Adrenal gland (tissue), 12 donors: ENCODE results near the gene C1QTNF7. TPM values are rescaled to one million over a fixed set of nuclear protein-coding genes. Genes with fewer than 3 reads are reported as not detected.

Source experiments
- DNase-seq, 7 donors: peaks; one replicate each; pipeline ENCODE4 v3.0.0-alpha.2; 2019 to 2020
- H3K27ac ChIP-seq, 5 donors: fragments of 200-600 bp; sonication (generic) in 4 of 5; 1 replicate in 3 of 5; 2 replicates in 2 of 5; pipeline versions ENCODE4 v1.5.1 to v1.8.0; 2016 to 2020; ENCODE audit warnings: mild to moderate bottlenecking in 1 of 5
- H3K27me3 ChIP-seq: fragments of 200-600 bp; 2 replicates; pipeline ENCODE4 v1.8.0; 2021
- H3K36me3 ChIP-seq, 2 donors: fragments of 200-600 bp; replicated peaks in 1 of 2; 1 replicate in 1 of 2; 2 replicates in 1 of 2; pipeline versions ENCODE4 v1.5.1 to v1.8.0; 2018 to 2022
- H3K4me1 ChIP-seq, 2 donors: fragments of 200-600 bp; replicated peaks in 1 of 2; 1 replicate in 1 of 2; 2 replicates in 1 of 2; pipeline versions ENCODE4 v1.5.1 to v1.8.0; 2018 to 2021
- H3K4me3 ChIP-seq, 4 donors: fragments of 200-600 bp; sonication (generic) in 3 of 4; one replicate each; pipeline ENCODE4 v1.5.1; 2016 to 2018
- H3K9me3 ChIP-seq, 3 donors: fragments of 200-600 bp; sonication (generic) in 1 of 3; replicated peaks in 1 of 3; 1 replicate in 2 of 3; 2 replicates in 1 of 3; pipeline versions ENCODE4 v1.5.1 to v1.8.0; 2016 to 2021
- CTCF ChIP-seq, 6 experiments: fragments of 450-650 bp in 4 of 6; fragments of 200-600 bp in 2 of 6; sonication (generic) in 1 of 6; IDR thresholded peaks; 1 replicate in 5 of 6; 2 replicates in 1 of 6; pipeline versions ENCODE4 v1.5.1 to v1.8.0; 2016 to 2021; ENCODE audit warnings: antibody characterized with exemption in 6 of 6, mild to moderate bottlenecking in 2 of 6, moderate library complexity in 1 of 6
- POLR2A ChIP-seq, 2 donors: fragments of 450-650 bp; IDR thresholded peaks; one replicate each; pipeline ENCODE4 v1.6.1; 2017; ENCODE audit warnings: antibody characterized with exemption in 2 of 2, mild to moderate bottlenecking in 2 of 2, moderate library complexity in 1 of 2
- WGBS, 4 donors: extraction: QIAGEN DNeasy Blood & Tissue Kit in 2 of 4; methylation state at CpG; one replicate each; pipeline versions ENCODE4 v1.1.5 to v1.1.7; 2013 to 2017; 5-methylcytosine and 5-hydroxymethylcytosine counted together
- intact Hi-C, 2 donors: fragments of 100-400 bp; cut with DNase I; formaldehyde crosslinking; loops; one replicate each; pipeline versions ENCODE4 v1.14.1 to v1.15.0; 2022 to 2023
- polyA plus RNA-seq, 3 donors: library from polyadenylated mRNA; stranded (reverse); fragments of 200-250 nt in 2 of 3; fragments of 350-450 nt in 1 of 3; fragmentation: Illumina TruSeq in 1 of 3; extraction: RNeasy Lipid Tissue Mini Kit (QIAGEN cat#74804) in 1 of 3; gene quantifications; one replicate each; pipeline ENCODE4 v1.2.3, GENCODE V29; 2013 to 2014
- total RNA-seq, 9 donors: library from RNA; depleted of rRNA in 4 of 9; stranded (reverse); fragments of >200 nt in 4 of 9; fragments of 120-200 nt in 1 of 9; fragmentation: NEBNext Ultra II Directional in 1 of 9; extraction: Animal tissue kit (Norgen Biotek cat#: 25700) in 1 of 9; gene quantifications; one replicate each; pipeline versions ENCODE4 v1.1.0 to v1.2.4, GENCODE V29; 2013 to 2023
- donor health status: healthy with polysubstance abuse.
- donor health status: Bipolar disorder and iron deficiency.
- donor health status: DM: yes; HTN: yes; CAD: no.
- donor health status: DM: no; HTN: no; CAD: no.
- donor health status: DM: no; HTN: no; CAD: no.
- donor health status: DM: yes; HTN: yes; CAD: no.

C1QTNF7 gene
- total and polyA plus RNA-seq, 12 donors = 0.09 to 2.8 (median 1.1) TPM

- DNase-seq = no peak
- Histone ChIP-seq H3K27ac (peak overlapping the region in 1 of 5 donors; percentile 81), H3K27me3 (no peaks in the 10 kb centered on the region), H3K4me1 (peaks cover 4 to 10% of the 10 kb centered on the region in 2 donors), H3K4me3 (no peak overlapping the region), H3K36me3 (no peaks in the 10 kb centered on the region), H3K9me3 (no peaks in the 10 kb centered on the region)
- TF ChIP-seq CTCF (IDR thresholded peaks at IDR 0.05) (no peak), POLR2A (IDR thresholded peaks at IDR 0.05) (no peak)
- 52 to 60% (median 56%) methylated on average over 5 of the region's 5 CpGs for WGBS, 4 donors
- intact Hi-C loops = loop anchor here in 1 of 2 donors (5.0 kb wide), 1 partner anchor 479 kb away; no protein-coding TSS in a partner anchor
Observed at GRCh38 chr4:15478724-15479088, 50.9 kb downstream of the C1QTNF7 start.

- peak overlapping the region; percentile 6 to 53 (median 22) for H3K4me3 ChIP-seq
- no peaks in the 10 kb centered on the region for H3K36me3 ChIP-seq
- H3K27me3 ChIP-seq = no peaks in the 10 kb centered on the region
- WGBS, 4 donors = 11 to 22% (median 17%) methylated on average over 9 to 11 of the region's 11 CpGs
- H3K4me1 ChIP-seq = peaks cover 4 to 10% of the 10 kb centered on the region in 2 donors
- H3K27ac ChIP-seq = peak overlapping the region; percentile 36 to 81 (median 45)
- intact Hi-C loops = loop anchor here in 1 of 2 donors (5.0 kb wide), 1 partner anchor 478 kb away; no protein-coding TSS in a partner anchor
- DNase-seq = peak; percentile 50 to 73 (median 67)
- peak in 1 of 2 donors; percentile 29 for TF ChIP-seq POLR2A (IDR thresholded peaks at IDR 0.05)
- TF ChIP-seq CTCF (IDR thresholded peaks at IDR 0.05) = peak; percentile 43 to 80 (median 70)
- no peaks in the 10 kb centered on the region for H3K9me3 ChIP-seq
Observed at GRCh38 chr4:15479089-15479912, 51.5 kb downstream of the C1QTNF7 start.

GRCh38 chr4:15479913-15480185, 52.0 kb downstream of the C1QTNF7 start:
- intact Hi-C loops = loop anchor here in 1 of 2 donors (5.0 to 10.0 kb wide), 3 partner anchors 167 to 477 kb away; no protein-coding TSS in a partner anchor
- Histone ChIP-seq H3K4me3 (peak overlapping the region in 2 of 4 donors; percentile 34 to 53), H3K27ac (peak overlapping the region in 3 of 5 donors; percentile 44 to 81 (median 70)), H3K4me1 (peaks cover 4 to 10% of the 10 kb centered on the region in 2 donors), H3K36me3 (no peaks in the 10 kb centered on the region), H3K9me3 (no peaks in the 10 kb centered on the region), H3K27me3 (no peaks in the 10 kb centered on the region)
- TF ChIP-seq CTCF (IDR thresholded peaks at IDR 0.05) = no peak
- TF ChIP-seq POLR2A (IDR thresholded peaks at IDR 0.05) = no peak
- WGBS, 4 donors = 22 to 30% (median 24%) methylated on average over 3 of the region's 3 CpGs
- DNase-seq = peak in 1 of 7 donors; percentile 3

- TF ChIP-seq POLR2A (IDR thresholded peaks at IDR 0.05) (no peak), CTCF (IDR thresholded peaks at IDR 0.05) (no peak)
- 88 to 96% (median 94%) methylated on average over 2 of the region's 2 CpGs for WGBS, 4 donors
- no peaks in the 10 kb centered on the region for H3K36me3 ChIP-seq
Observed at GRCh38 chr4:15481961-15482745, 54.3 kb downstream of the C1QTNF7 start.

More at GRCh38 chr4:15481961-15482745, 54.3 kb downstream of the C1QTNF7 start:
- no peak for DNase-seq
- intact Hi-C loops = loop anchor here in 1 of 2 donors (5.0 to 10.0 kb wide), 2 partner anchors 165 to 403 kb away; no protein-coding TSS in a partner anchor
- Histone ChIP-seq H3K4me3 (no peak overlapping the region), H3K4me1 (peaks cover 4 to 10% of the 10 kb centered on the region in 2 donors), H3K9me3 (peaks cover 0 to 6% (median 0%) of the 10 kb centered on the region in 3 donors), H3K27me3 (no peaks in the 10 kb centered on the region), H3K27ac (no peak overlapping the region)
